Measurements from ENCODE around the gene GOLGA6L2.

Gene GOLGA6L2, protein sequence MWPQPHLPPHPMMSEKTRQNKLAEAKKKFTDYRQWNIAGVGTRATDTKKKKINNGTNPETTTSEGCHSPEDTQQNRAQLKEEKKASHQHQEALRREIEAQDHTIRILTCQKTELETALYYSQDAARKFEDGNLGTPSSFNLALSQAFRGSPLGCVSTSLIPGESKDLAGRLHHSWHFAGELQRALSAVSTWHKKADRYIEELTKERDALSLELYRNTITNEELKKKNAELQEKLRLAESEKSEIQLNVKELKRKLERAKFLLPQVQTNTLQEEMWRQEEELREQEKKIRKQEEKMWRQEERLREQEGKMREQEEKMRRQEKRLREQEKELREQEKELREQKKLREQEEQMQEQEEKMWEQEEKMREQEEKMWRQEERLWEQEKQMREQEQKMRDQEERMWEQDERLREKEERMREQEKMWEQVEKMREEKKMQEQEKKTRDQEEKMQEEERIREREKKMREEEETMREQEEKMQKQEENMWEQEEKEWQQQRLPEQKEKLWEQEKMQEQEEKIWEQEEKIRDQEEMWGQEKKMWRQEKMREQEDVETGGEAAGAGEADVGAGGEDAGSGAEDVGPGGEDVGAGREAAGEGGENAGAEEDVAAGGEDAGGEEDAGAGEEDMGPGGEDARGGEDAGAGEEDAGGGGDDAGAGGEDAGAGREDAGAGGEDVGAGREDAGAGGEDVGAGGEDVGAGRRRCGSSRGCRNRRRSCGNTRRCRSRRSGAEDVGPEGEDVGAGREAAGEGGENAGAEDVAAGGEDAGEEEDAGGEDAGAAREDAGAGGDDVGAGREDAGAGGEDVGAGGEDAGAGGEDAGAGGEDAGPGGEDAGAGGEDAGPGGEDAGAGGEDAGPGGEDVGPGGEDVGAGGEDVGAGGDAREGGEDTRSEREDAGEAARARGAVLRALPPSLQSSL

DNA sequence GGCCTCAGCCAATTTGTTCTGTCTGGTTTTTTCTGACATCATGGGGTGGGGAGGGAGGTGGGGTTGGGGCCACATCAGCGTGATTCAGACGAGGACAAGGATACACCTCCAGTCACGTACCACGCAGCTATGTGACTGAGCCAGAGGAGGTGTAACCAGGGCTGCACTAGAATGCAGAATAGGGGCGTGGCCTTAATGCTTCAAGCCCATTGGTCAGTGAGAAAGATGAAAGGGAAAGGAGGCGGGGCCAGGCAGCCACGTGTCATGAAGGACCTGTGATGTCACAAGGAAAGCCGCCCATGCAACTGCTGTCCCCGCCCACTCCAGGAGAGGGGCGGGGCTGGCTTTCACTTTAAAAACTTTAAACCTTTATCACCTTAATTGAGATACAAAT, at the start of gene GOLGA6L2:
Gene GOLGA6L2 (minus strand): TSS at position 137 of the 394 bp plus-strand sequence. CDS start 62 bp downstream, at position 75.
- CTCF ChIA-PET: no interaction called here
- no peak for DNase-seq (ENCODE audit: extremely low spot score)
- POLR2A ChIA-PET: no interaction called here
- TF ChIP-seq FOXM1 (IDR thresholded peaks at IDR 0.05; ENCODE audit: borderline replicate concordance) (no peak), SP1 (IDR thresholded peaks at IDR 0.05) (no peak), L3MBTL2 (conservative IDR thresholded peaks at IDR 0.05) (no peak), ZNF384 (IDR thresholded peaks at IDR 0.05) (no peak), HDGF (IDR thresholded peaks at IDR 0.05; ENCODE audit: borderline replicate concordance) (no peak), SUZ12 (IDR thresholded peaks at IDR 0.05) (no peak), FOXK2 (IDR thresholded peaks at IDR 0.05) (no peak), ELF4 (IDR thresholded peaks at IDR 0.05) (no peak), ARNT (IDR thresholded peaks at IDR 0.05) (no peak)
- TF ChIP-seq, protein P1, sequence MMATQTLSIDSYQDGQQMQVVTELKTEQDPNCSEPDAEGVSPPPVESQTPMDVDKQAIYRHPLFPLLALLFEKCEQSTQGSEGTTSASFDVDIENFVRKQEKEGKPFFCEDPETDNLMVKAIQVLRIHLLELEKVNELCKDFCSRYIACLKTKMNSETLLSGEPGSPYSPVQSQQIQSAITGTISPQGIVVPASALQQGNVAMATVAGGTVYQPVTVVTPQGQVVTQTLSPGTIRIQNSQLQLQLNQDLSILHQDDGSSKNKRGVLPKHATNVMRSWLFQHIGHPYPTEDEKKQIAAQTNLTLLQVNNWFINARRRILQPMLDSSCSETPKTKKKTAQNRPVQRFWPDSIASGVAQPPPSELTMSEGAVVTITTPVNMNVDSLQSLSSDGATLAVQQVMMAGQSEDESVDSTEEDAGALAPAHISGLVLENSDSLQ (IDR thresholded peaks at IDR 0.05): no peak

DNA sequence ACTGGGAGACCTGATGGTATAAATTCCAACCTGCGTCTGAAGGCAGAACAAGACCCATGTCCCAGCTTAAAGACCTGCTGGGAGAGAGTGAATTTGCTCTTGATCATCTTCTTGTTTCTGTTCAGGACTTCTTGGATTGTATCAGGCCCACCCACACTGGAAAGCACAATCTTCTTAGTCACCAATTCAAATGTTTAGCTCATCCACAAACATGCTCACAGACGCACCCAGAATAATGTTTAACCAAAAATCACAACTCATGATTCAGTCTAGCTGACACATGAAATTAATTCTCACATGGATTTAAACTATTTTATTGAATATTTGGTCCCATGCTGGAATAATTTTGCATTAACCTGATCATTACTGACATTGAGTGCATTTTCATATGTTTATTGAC, 37.8 kb upstream of the GOLGA6L2 start:
- no peak for TF ChIP-seq FOXK2 (IDR thresholded peaks at IDR 0.05)
- TF ChIP-seq SP1 (IDR thresholded peaks at IDR 0.05): no peak
- TF ChIP-seq BHLHE40 (IDR thresholded peaks at IDR 0.05; ENCODE audit: borderline replicate concordance): no peak
- TF ChIP-seq FOXA1 (IDR thresholded peaks at IDR 0.05): no peak
- POLR2A ChIA-PET: no interaction called here
- CTCF ChIA-PET: no interaction called here
- no peak for DNase-seq (ENCODE audit: extremely low spot score)

DNA sequence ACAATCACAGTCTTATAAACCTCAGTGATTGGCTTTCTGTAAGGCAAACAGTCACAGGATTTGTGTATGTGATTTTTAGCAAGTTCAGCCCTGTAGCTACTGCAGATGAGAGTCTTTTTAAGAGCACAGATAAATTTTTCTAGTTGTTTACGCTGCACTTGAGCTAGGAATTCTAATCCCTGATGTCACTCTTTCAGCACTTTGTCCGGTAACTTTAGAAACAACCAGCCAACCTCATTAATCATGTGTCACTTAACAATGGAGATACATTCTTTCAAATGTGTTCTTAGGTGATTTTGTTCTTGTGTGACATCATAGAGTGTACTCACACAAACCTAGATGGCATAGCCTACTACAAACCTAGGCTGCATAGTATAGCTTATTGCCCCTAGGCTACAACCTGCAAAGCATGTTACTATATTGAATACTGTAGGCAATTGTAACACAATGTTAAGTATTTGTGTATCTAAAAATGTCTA, 36.8 kb upstream of the GOLGA6L2 start:
- ChIA-PET CTCF (interaction anchor here (1.0 kb wide), 1 partner anchor 14 kb away, joined by 4 read pairs; no protein-coding TSS in a partner anchor), POLR2A (interaction anchor here (0.7 kb wide), 1 partner anchor 496 kb away, joined by 3 read pairs; no protein-coding TSS in a partner anchor)
- no peak for DNase-seq (ENCODE audit: extremely low spot score)
- TF ChIP-seq, protein P1 (IDR thresholded peaks at IDR 0.05): 0 out of 2 replicates have a peak, but pooled peaks have one; percentile 15
- TF ChIP-seq ZNF384 (IDR thresholded peaks at IDR 0.05): no peak
- TF ChIP-seq CTBP1 (IDR thresholded peaks at IDR 0.05; ENCODE audit: borderline replicate concordance): no peak
- TF ChIP-seq TARDBP (IDR thresholded peaks at IDR 0.05): no peak

DNA sequence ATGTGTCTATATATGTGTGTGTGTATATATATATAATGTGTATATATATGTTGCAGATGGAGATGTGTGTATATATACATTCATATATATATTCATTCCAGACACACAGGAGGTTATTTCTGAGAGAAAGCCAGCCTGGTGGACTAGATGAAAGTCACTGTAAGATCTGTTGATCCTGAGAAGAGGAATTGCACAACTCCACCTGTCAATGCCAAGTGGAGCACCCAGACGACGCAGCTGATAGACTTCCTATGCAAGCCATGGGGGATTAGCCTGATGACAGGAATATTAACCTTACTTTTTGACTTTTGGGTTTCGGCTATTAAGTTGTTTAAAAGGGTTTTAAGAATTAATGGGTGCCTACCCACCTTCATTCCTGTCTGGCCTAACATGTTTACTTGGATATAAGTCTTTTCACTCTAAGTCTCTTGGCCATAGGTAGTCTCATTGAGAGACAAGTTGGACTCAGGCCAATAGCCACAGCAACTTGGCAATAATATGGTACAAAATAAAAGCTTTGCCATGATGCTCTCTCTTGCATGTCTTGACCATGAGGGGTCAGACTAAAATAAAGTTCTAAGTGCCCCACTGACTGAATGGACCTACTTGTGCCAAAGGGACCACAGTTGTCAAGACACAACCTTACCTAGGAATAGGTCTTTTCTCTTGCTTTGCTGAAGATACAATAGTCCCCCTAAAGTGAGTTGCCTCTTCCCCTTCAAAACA, 35.9 kb upstream of the GOLGA6L2 start:
- DNase-seq (ENCODE audit: extremely low spot score): no peak
- ChIA-PET CTCF (interaction anchor here (1.0 to 1.2 kb wide), 2 partner anchors 14 to 15 kb away, joined by 4 read pairs; no protein-coding TSS in a partner anchor), POLR2A (interaction anchor here (0.7 kb wide), 1 partner anchor 495 kb away, joined by 3 read pairs; no protein-coding TSS in a partner anchor)
- TF ChIP-seq FOXK2 (IDR thresholded peaks at IDR 0.05): no peak
- TF ChIP-seq FOXA1 (IDR thresholded peaks at IDR 0.05): no peak
- TF ChIP-seq ZNF384 (IDR thresholded peaks at IDR 0.05): no peak
- no peak for TF ChIP-seq L3MBTL2 (conservative IDR thresholded peaks at IDR 0.05)
- TF ChIP-seq ARNT (IDR thresholded peaks at IDR 0.05): no peak
- no peak for TF ChIP-seq TARDBP (IDR thresholded peaks at IDR 0.05)
- TF ChIP-seq NFRKB (IDR thresholded peaks at IDR 0.05): no peak
- TF ChIP-seq ELF4 (IDR thresholded peaks at IDR 0.05): no peak
- TF ChIP-seq SP1 (IDR thresholded peaks at IDR 0.05): no peak
- TF ChIP-seq HDGF (IDR thresholded peaks at IDR 0.05; ENCODE audit: borderline replicate concordance): no peak
- TF ChIP-seq LEF1 (IDR thresholded peaks at IDR 0.05; ENCODE audit: borderline replicate concordance): no peak
- no peak for TF ChIP-seq SUZ12 (IDR thresholded peaks at IDR 0.05)
- TF ChIP-seq, protein P1 (IDR thresholded peaks at IDR 0.05): no peak
- no peak for TF ChIP-seq FOXM1 (IDR thresholded peaks at IDR 0.05; ENCODE audit: borderline replicate concordance)

DNA sequence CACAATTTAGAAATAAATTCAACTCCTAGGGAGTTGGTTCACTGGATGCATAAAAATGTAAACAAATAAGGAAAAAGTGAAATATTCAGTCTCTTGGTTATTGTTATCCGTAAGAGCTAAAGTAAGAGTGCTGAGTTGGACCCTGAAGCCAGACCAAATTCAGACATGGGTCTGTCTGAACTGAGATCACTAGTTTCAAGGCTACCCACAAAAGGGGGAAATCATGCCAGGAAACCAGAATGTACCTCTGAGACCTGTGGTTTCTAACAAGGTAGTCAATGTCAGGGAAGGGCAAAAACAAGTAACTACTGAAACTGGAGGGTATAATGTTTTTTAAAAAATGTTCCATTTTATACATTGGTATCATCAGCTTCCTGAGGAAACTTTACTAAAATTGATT, 35.2 kb upstream of the GOLGA6L2 start:
- ChIA-PET POLR2A (no interaction called here), CTCF (interaction anchor here (1.2 kb wide), 1 partner anchor 15 kb away, joined by 4 read pairs; no protein-coding TSS in a partner anchor)
- TF ChIP-seq CTBP1 (IDR thresholded peaks at IDR 0.05; ENCODE audit: borderline replicate concordance): no peak
- no peak for TF ChIP-seq FOXK2 (IDR thresholded peaks at IDR 0.05)
- TF ChIP-seq LEF1 (IDR thresholded peaks at IDR 0.05; ENCODE audit: borderline replicate concordance): no peak
- TF ChIP-seq FOXA1 (IDR thresholded peaks at IDR 0.05): no peak
- TF ChIP-seq SP1 (IDR thresholded peaks at IDR 0.05): no peak
- no peak for TF ChIP-seq SUZ12 (IDR thresholded peaks at IDR 0.05)
- TF ChIP-seq ZNF384 (IDR thresholded peaks at IDR 0.05): no peak
- TF ChIP-seq NFRKB (IDR thresholded peaks at IDR 0.05): no peak
- no peak for TF ChIP-seq BHLHE40 (IDR thresholded peaks at IDR 0.05; ENCODE audit: borderline replicate concordance)
- TF ChIP-seq ARNT (IDR thresholded peaks at IDR 0.05): no peak
- no peak for TF ChIP-seq ELF4 (IDR thresholded peaks at IDR 0.05)
- no peak for TF ChIP-seq HDGF (IDR thresholded peaks at IDR 0.05; ENCODE audit: borderline replicate concordance)
- no peak for TF ChIP-seq TARDBP (IDR thresholded peaks at IDR 0.05)
- no peak for TF ChIP-seq L3MBTL2 (conservative IDR thresholded peaks at IDR 0.05)
- DNase-seq (ENCODE audit: extremely low spot score): no peak
